ENCODE measurements around the gene HPDL.

Gene HPDL

DNA sequence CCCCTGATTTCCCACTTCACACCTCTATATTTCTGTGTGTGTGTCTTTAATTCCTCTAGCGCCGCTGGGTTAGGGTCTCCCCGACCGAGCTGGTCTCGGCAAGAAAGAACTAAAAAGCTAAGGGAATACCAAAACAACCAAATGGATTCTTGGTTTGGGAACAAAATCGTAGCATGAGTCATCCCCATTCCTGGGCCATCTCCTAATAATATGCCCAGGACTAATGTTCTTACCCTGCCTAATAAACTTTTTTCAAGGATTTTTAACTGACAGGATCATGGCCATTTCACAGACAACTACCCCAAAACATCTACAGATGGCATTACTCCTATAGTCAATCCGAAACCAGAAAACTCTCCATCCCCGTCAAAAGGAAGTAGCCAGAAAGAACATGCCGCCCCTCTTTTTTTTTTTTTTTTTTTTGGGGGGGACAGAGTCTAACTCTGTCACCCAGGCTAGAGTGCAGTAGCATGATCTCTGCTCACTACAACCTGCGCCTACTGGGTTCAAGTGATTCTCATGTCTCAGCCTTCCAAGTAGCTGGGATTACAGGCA lies 4.1 kb upstream of the HPDL start:
- DNase-seq (ENCODE audit: low read depth), result no peak

DNA sequence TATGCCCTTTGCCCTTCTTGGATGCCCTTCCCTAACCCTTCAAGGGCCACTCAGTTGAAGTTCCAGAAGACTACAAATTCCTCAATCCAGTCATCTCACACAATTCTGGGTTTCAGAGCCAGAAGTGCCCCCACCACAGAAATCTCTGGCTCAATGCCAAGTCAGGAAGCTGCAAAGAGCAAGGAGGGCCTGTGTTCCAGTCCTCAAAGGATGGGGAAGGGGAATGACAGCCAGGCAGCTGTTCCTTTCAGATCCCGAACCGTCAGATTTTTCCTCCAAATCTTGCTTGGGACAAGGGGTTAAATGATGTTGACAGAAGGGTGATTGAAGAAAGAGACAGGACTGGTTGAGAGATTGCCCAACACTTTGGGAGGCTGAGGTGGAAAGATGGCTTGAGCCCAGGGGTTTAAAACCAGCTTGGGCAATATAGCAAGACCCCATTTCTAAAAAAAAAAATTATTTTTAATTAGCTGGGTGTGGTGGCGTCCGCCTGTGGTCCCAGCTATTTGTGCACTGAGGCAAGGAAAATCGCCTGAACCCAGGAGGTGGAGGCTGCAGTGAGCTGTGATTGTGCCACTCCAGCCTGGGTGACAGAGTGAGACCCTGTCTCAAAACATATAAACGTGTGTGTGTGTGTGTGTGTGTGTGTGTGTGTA lies 716 bp upstream of the HPDL start:
- no peak for DNase-seq (ENCODE audit: low read depth)

DNA sequence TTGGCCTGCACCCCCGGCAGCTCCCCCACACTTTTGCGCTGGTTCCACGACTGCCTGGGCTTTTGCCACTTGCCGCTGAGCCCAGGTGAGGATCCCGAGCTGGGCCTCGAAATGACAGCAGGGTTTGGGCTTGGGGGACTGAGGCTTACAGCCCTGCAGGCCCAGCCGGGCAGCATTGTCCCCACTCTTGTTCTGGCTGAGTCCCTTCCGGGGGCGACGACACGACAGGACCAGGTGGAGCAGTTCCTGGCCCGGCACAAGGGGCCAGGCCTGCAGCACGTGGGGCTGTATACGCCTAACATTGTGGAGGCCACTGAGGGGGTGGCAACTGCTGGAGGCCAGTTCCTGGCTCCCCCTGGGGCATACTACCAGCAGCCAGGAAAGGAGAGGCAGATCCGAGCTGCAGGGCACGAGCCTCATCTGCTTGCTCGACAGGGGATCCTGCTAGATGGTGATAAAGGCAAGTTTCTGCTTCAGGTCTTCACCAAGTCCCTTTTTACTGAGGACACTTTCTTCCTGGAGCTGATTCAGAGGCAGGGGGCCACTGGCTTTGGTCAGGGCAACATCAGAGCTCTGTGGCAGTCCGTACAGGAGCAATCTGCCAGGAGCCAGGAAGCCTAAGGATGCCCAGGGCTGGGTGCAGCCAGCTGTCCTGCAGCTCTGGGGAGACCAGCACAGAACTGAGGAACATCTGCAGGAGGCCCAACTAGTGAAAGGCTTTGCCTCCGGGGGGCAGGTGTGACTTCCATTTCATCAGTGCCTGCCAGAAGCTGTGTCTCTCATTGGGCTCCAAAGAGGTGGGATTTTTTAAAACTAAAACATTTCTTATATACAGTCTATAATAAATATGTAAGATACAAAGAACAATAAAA lies 1.2 kb downstream of the HPDL start:
- DNase-seq (ENCODE audit: low read depth), result no peak

DNA sequence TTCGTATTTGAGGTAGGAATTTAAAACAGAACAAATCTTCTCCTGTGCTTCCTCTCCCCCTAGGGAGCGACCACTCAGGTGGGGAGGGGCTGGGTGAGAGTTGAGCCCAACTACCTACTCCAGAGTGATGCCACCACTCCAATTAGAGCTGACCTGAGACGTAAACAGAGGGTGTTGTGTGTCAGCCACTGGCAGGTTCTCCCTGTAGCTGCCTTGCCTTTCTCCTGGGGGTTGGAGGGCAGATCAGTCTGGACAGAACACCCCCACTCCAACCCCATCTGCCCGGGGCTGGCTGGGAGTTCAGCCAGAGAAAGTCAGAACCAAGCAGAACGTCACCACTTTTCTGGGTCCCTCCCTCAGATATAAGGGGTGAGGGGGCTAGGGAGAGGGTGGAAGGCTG lies 2.0 kb downstream of the HPDL start:
- no peak for DNase-seq (ENCODE audit: low read depth)

DNA sequence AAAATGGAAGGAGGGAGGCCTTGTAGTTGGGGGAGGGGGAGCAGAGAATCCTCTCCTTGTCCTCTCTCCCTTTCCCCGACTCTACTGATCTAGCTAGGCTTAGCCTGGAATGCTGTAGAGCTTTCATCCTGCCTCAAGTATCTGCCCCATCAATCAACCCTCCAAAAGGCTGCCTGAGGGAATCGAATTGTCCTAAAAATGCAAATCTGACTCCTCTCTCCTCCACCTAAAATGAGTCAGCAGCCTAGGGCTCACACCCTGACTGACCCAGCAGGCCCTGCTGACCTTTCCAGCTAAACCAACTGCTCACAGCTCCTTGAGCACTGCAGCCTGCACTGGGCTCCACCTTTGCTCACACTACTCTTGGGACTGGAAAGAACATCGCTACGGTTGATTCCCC lies 2.8 kb downstream of the HPDL start:
- DNase-seq (ENCODE audit: low read depth), result no peak

DNA sequence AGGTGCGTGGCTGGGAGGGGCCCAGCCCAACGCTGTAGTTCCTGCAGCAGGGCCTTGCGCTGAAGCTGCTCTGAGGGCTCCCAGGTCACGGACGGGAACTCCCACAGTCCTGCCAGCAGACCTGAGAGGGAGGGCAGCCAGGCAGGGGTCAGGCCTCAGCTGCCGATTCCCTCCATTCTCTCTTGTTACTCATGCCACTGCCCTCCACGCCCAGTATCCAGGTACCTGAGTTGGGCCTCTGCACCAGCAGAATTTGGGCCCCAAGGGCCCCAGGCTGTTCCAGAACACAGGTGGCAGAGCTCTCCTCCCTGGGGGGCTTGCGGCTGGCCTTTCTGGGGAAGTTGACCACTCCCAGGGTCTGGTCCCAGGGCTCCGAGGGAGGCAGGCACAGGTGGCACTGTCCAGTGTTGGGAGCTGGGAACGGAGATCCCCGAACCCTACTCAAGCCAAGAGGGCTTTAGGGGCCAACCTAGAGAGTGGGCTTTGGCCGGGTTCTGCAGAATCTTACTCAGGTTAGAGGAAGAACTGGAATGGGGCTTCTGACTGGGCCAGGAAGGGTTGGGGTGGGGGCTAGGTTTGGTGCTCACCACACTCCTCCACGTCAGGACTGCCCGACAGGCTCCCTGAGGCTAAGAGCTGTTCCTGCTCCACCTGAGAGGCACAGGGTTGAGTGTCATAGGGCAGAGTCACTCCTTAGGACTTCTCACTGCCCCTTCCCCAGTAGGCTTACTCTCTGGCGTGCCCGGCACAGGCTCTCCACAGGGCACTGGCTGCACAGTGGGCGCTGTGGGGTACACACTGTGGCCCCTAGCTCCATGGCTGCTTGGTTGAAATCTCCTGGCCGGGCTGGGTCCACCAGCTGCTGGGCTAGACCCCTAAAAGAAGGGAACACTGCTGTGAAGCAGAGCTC lies 5.0 kb downstream of the HPDL start:
- no peak for DNase-seq (ENCODE audit: low read depth)

DNA sequence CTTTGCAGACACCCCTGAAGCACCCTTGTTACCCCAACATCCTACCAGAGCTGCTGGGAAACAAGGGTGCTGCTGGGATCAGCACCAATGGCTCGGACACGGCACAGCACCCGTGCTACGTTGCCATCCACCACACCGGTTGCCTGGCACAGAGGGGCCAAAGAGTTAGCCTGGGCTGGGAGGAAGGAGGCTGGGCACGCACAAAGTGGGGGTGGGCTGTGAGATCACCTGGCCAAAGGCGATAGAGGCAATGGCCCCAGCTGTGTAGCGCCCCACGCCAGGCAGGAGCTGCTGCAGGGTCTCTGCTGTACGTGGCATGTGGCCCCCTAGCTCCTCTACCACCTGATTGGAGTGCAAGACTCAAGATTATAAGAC lies 5.6 kb downstream of the HPDL start:
- DNase-seq (ENCODE audit: low read depth), result no peak

DNA sequence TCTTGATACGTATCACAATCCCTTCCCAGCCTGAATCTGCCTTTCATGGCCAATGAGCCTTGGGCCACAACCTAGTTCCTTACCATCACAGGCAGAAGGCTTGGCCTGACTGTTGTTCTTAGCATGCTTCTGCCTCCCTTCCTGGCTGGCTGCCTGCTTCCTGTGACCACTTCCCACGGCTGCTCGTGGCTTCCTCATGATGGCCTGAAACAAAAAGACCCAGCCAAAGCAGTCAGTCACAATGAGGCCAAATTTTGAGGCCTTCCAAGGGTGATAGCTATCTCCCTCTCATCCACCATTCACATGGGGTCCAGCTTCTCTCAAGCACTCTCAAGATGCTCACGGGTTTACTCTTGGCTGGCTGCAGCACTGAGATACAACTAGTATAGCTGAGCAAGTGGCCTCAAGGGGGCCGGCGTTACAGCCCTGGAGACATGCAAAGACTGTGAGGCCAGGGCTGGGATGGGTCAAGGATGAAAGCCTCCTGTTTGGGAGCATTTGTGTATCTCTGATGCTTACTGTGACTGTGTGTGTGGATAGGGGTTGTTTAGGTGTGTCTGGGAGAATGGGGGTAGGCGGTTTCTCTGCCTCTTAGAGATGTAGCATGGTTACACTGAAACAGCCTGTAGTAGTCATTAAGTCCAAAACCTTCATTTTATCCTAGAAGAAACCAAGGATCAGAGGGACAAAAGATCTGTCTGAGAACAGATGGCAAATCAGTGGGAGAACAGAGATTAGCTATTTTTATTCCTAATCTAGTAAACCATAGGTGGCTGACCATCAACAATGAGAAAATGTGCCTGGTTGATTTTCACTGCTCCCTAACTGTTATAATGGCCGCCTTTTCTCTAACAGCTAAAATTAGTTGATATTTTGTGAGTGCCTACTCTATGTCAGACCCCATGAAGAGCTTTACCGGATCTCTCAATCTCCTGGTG lies 7.9 kb downstream of the HPDL start:
- DNase-seq (ENCODE audit: low read depth), result no peak

DNA sequence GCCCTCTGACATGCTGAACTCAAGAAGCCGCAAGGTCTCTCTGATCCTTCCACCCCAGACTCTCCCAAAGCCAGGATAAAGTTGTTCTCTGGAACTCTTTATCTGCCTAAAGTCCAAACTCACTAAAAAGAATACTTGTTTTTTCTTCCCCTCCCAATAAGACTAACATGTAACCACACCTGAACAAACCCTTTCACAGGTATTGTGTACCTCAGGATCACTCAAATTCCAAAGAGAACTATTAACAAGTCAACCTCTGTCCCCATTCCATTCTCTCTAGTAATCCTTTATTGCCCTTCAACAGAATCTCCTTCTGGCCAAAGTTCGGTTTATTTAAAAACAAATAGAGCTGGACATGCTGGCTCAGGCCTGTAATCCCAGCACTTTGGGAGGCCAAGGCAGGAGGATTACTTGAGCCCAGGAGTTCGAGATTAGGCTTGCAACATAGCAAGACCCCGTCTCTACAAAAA lies 9.2 kb downstream of the HPDL start:
- DNase-seq (ENCODE audit: low read depth), result no peak

DNA sequence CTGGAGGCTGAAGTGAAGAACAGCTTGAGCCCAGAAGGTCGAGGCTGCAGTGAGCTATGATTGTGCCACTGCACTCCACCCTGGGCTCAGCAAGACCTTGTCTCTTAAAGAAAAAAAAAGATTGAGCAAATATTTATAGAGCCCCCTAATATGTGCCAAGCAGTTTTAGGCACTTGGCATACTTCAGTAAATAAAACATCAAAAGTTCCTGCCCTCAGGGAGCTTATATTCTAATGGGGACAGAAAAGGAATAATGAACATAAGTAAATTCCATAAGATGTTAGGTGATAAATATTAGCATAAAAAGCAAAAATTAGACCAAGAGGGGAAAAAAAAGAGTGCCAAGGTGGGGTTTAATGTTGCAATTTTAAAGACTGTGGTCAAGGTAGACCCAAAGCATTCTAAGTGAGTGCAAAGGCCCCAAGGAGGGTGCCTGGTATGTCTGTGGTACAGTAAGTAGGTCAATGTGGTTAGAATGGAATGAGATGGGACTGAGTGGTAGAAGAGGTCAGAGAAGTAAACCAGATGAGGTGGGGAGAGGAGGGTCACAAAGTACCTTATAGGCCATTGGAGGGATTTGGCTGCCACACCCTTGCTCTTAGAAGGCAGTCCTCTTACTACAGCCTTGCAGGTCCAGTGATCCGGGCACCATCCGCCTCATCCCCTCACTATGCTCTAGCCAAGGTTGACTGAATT lies 11.1 kb downstream of the HPDL start:
- DNase-seq (ENCODE audit: low read depth), result no peak

DNA sequence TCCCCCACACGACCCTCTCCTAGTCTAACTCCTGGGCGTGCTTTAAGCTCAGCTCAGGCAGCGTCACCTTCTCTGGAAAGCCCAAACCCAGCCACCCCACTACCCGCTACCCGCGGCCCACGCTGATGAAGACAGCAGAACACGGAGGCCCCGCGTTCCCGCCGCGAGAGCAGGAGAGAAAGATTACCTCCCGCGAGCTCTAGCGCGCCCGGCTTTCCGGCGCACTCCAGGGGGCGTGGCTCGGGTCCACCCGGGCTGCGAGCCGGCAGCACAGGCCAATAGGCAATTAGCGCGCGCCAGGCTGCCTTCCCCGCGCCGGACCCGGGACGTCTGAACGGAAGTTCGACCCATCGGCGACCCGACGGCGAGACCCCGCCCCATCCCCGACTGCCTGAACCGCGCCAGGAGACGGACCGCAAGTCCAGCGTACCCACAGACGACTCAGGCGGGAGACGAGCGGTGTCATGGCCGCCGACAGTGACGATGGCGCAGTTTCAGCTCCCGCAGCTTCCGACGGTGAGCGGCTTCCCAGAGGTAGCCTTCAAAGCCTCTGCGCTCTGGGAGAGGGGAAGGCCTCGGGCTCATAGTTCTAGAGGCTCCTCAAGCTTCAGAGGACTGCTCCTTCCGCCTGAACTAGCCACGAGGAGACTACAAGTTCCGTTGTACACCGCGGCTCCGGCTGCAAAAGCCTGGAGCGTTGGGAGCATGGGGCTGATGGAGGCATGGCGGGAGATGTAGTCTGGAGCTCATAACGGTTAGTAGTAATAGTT lies 13.3 kb downstream of the HPDL start, which contains the start of the genes MUTYH and TOE1:
MUTYH (minus strand) TSS at position 652 of the 770 bp plus-strand sequence. CDS start 5,935 bp downstream, outside the sequence.
TOE1 (plus strand) TSS at position 382 of the 770 bp plus-strand sequence; CDS start at position 465, 83 bp downstream.
- peak; percentile 79 for DNase-seq (ENCODE audit: low read depth)

DNA sequence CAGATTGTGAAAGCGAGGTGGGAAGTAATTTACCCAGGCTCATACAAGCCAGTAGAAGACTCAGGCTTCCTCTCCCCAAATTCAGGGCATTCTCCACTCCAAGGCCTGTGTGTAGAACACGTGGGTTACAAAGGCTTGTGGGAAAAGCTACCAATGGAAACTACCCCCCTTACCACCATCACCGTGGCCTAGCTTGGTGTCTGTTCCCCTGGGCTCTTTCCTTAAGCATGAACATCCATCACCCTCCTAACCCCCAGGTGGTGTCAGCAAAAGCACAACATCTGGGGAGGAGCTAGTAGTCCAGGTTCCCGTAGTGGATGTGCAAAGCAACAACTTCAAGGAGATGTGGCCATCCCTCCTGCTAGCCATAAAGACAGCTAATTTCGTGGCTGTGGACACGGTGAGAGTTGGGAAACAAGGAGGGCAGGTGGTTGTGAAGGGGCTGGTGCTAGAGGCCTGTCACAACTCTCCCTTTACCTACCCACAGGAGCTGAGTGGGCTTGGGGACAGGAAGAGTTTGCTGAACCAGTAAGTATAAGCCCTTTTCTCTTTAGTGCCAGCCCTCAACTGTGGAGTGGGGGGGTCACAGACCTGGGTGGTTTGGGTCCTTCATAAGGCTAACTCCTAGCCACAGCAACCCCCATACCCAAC lies 14.2 kb downstream of the HPDL start:
- no peak for DNase-seq (ENCODE audit: low read depth)

DNA sequence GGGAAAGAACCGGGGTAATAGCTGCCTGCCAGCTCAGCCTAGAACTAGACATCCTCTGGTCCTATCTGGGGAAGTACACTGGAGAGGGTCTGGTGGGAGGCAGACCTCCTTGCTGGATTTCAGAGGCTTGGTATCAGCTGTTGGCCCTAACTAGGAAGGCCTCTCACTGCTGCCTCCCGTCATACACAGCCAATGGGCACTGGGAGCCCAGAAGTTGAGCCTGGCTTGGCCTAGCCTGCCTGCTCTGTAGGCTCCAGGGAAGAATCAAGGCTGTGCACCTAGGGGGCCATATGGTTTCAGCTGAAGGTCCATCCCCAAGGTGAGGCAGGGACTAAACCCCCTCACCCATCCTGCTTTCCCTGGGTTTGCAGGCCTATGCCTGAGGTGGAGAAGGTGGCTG lies 17.8 kb downstream of the HPDL start:
- DNase-seq (ENCODE audit: low read depth), result no peak

DNA sequence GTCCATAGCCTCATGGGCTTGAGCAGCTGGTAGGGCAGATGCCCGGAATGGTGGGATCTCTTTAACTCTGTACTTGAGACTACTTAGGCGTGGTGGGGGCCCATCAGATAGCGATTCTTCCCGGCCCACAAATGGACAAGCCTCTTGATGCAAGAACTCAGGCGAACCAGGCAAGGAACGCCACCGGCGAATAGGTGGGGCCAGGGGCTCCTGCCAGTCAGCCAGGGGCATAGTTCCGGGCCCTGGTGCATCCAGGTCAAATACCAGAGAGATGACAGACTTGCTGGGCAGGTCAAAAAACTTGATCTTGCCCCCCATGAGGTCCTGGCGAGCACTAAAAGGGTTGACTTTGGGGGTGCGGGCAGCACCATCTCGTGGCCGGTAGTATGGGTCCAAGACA lies 18.3 kb downstream of the HPDL start:
- no peak for DNase-seq (ENCODE audit: low read depth)

DNA sequence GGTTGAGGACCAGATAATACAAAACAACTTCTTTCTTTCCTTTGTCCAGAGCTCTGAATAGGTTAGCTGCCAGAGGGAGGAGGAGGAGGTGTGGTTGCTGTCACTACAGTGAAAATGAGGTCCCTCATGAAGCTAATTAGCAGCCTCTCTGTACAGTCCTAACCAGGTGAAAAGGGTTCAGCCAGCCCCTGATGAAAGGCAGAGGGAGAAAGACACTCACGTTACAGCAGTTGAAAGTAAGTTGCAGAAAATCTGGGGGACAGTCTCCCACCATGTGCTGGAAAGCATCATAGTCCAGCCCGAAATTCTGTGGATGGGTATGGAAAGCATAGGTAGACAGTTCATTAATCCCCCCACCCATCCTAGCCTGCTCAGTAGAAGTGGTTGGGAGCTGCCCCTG lies 19.8 kb downstream of the HPDL start:
- no peak for DNase-seq (ENCODE audit: low read depth)

DNA sequence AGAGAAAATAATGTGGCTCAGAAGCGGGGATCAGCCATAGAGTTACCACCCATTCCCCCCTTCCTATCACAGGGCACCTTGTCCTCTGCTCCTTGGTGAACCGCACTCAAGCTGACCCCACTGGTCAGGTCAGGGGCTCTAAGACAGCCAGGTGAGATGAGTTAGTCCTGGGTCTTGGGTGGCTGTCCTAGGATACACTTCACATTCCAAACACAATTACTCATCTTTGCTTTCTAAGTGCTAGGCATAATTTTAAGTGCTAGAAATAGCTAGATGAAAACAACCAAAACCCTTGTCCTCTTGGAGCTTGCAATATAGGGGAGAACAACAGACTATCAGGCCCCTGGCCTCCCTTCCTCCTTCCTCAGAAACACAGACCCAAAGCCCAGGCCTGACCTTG lies 21.3 kb downstream of the HPDL start:
- no peak for DNase-seq (ENCODE audit: low read depth)

DNA sequence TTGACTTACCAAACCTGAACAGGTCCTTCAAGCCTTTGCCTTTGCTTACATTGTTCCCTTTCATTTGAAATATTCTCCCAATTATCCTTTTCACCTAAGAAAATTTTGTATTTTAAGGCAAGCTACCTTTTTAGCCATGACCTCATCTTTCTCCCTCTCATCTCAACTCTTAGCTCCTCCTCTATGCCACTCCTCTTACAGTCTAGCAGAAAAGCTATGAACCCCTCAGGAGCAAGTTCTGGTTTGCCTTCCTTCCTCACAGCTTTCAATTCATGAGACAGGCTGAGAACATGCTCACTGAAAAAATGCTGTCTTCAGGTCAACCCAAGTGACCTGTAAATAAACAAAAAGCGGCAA lies 21.9 kb downstream of the HPDL start:
- no peak for DNase-seq (ENCODE audit: low read depth)

DNA sequence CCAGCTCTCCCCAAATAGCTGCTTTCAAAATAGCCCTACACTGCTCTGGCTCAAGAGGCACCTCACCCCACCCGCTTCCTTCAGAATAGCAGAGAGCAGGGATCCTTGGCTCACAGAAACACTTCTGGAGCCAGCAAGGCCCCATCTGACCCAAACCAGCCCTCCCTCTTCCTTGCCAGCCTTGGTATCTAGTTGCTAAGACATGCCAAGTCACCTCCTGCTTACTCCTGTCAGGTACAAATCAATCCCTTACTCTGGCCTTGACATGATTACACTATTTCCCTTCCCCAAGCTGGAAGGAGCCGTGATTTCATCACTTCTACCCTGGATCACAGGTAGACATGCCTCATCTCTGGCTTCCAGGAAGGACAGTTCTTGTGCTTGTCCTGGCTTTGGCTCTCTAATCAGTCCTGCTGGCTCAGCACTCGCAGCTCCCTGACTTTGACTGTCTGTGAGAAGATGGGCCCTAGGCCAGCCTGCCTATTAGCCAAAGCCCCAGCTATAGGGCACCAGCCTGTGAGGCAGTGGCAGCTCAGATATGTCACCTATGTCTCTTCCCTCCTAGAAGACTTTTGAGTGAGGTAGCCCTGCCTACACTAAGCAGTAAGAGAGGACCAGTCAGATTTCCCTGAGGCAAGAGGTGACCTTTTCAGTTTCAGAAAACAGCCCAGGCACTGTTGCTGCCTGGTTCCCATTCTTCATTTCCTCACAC lies 22.4 kb downstream of the HPDL start:
- DNase-seq (ENCODE audit: low read depth), result no peak

All from stimulated activated CD8-positive, alpha-beta memory T cell treated with anti-CD3 and anti-CD28 coated beads, Interleukin-15, amount 100 ng/mL, for 1 hour (primary cell).